Activated CD4-positive, CD25-positive, alpha-beta regulatory T cell treated with anti-CD3 and anti-CD28 coated beads, Interleukin-2, amount 50 U/mL, for 72 hours (primary cell): ENCODE measurements around the gene CYYR1.

ENCODE experiments used
- DNase-seq: peaks from one replicate; pipeline ENCODE4 v3.0.0; 2021

The CYYR1 gene

GRCh38 chr21:26425576-26425975, 147.5 kb downstream of the CYYR1 start:
- DNase-seq: no peak

GRCh38 chr21:26423511-26423910, 149.6 kb downstream of the CYYR1 start:
- no peak for DNase-seq

- no peak for DNase-seq
Observed at GRCh38 chr21:26422706-26423105, 150.4 kb downstream of the CYYR1 start.

GRCh38 chr21:26422138-26422537, 150.9 kb downstream of the CYYR1 start:
- DNase-seq: no peak

GRCh38 chr21:26421724-26422123, 151.4 kb downstream of the CYYR1 start:
- DNase-seq: no peak
